HAP-1 (cell line): ENCODE results near the gene MEF2C.

Source experiments
- DNase-seq, 2 experiments: peaks; one replicate each; pipeline ENCODE4 v3.0.0-alpha.2; 2016 to 2020; ENCODE audit warnings: low spot score in 2 of 2
- H3K27me3 ChIP-seq: fragments of 250-450 bp; sonication (Bioruptor Pico); 2 replicates; pipeline ENCODE4 v1.5.1; 2020; ENCODE audit warnings: low read depth, mild to moderate bottlenecking, moderate library complexity
- H3K36me3 ChIP-seq: fragments of 250-450 bp; sonication (Bioruptor Pico); replicated peaks from 2 replicates; pipeline ENCODE4 v1.5.1; 2020; ENCODE audit warnings: mild to moderate bottlenecking
- H3K4me1 ChIP-seq: fragments of 250-450 bp; sonication (Bioruptor Pico); 2 replicates; pipeline ENCODE4 v1.5.1; 2020; ENCODE audit warnings: mild to moderate bottlenecking
- H3K4me3 ChIP-seq: fragments of 250-450 bp; sonication (Bioruptor Pico); 2 replicates; pipeline ENCODE4 v1.5.1; 2020; ENCODE audit warnings: mild to moderate bottlenecking, moderate library complexity
- H3K9me3 ChIP-seq: fragments of 250-450 bp; sonication (Bioruptor Pico); 2 replicates; pipeline ENCODE4 v1.5.1; 2020; ENCODE audit warnings: mild to moderate bottlenecking, moderate library complexity
- in situ Hi-C: fragments of 300-500 bp; cut with MboI; formaldehyde crosslinking; loops from 3 replicates; pipeline ENCODE4 v1.14.3; 2020; ENCODE audit warnings: low sequenced_read_pairs, inconsistent platforms, mixed read lengths

MEF2C gene

DNA sequence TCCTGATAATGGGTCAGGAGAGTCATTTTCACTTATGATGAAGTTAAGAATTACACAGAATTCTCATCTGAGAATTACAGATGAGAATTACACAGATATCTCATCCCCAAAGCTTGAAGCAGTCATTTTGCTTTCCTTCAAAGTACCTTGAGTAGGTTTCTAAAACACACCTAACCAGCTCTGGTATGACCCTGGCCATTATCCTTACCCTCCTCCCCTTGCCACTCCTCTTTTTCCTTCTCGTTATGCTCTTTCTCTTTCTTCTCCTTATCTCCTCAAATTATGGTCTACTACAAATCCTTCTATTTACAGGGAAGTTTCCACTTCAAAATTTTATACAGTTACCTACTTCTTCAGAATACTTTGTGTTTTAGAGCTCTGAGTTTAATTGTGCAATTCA lies 44.5 kb downstream of the MEF2C start:
- in situ Hi-C loops = no loop called here
- peaks cover 10% of the 10 kb centered on the region for H3K4me1 ChIP-seq
- no peak overlapping the region for H3K4me3 ChIP-seq
- DNase-seq = no peak
- no peaks in the 10 kb centered on the region for H3K9me3 ChIP-seq
- no peaks in the 10 kb centered on the region for H3K36me3 ChIP-seq
- no peaks in the 10 kb centered on the region for H3K27me3 ChIP-seq

DNA sequence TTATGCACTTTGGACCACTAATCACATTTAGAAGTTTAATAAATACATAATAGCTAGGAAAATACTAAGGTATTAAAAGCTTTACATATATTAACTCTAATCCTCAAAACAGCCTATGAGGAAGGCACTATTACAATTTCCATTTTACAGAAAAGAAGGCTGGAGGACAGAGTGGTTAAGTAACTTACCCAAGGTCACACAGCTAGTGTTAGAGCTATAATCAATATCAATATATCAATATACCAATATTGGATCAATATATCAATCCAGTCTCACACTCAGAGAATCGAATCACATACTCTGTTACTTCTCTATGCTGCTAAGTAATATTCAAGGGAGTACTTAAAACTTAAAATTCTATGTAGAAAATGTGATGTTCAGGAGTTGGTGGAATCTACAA lies 45.2 kb downstream of the MEF2C start:
- Histone ChIP-seq H3K36me3 (no peaks in the 10 kb centered on the region), H3K4me3 (no peak overlapping the region), H3K27me3 (no peaks in the 10 kb centered on the region), H3K4me1 (peaks cover 10% of the 10 kb centered on the region), H3K9me3 (no peaks in the 10 kb centered on the region)
- in situ Hi-C loops = no loop called here
- no peak for DNase-seq

GRCh38 chr5:88837222-88837621 lies 45.8 kb downstream of the MEF2C start:
- DNase-seq = peak in 1 of 2 experiments; percentile 13
- Histone ChIP-seq H3K9me3 (no peaks in the 10 kb centered on the region), H3K4me1 (peaks cover 10% of the 10 kb centered on the region), H3K4me3 (no peak overlapping the region), H3K27me3 (no peaks in the 10 kb centered on the region), H3K36me3 (no peaks in the 10 kb centered on the region)
- in situ Hi-C loops = no loop called here

DNA sequence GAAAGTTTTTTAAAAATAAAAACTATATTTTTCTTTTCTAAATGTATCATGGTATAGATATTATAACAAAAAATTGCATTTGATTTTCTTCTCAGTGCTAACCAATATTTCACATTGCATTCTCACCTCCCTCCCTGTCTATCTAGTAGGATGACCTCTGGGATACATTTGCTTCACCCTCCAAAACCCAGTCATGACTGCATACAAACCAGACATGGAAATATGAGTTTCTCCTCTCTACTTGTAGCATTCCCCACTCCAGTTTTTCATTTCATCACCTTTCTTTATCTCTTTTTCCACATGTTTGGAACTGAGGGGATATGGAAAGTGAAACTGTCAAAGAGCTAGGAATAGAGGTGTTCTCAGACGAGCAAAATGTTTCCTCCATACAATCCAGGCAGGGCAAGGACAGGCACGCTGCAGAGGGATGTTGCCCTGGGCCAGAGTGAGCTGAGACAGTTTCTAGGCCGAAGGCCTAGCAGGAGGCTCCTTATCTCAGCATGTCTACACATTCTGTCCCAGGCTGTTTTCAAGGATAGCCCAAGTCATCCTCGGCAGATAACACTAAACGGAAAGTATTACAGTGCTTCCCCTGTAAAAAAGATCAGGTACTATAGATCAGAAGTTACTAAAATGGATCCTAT lies 46.7 kb downstream of the MEF2C start:
- no peak for DNase-seq
- in situ Hi-C loops = no loop called here
- Histone ChIP-seq H3K27me3 (no peaks in the 10 kb centered on the region), H3K36me3 (no peaks in the 10 kb centered on the region), H3K9me3 (no peaks in the 10 kb centered on the region), H3K4me3 (no peak overlapping the region), H3K4me1 (peaks cover 10% of the 10 kb centered on the region)

- H3K36me3 ChIP-seq = no peaks in the 10 kb centered on the region
- no peak overlapping the region for H3K4me3 ChIP-seq
- H3K4me1 ChIP-seq = peaks cover 10% of the 10 kb centered on the region
- in situ Hi-C loops = no loop called here
- no peaks in the 10 kb centered on the region for H3K27me3 ChIP-seq
- DNase-seq = no peak
- no peaks in the 10 kb centered on the region for H3K9me3 ChIP-seq
These were observed 48.5 kb downstream of the MEF2C start for GRCh38 chr5:88834499-88834898.

DNA sequence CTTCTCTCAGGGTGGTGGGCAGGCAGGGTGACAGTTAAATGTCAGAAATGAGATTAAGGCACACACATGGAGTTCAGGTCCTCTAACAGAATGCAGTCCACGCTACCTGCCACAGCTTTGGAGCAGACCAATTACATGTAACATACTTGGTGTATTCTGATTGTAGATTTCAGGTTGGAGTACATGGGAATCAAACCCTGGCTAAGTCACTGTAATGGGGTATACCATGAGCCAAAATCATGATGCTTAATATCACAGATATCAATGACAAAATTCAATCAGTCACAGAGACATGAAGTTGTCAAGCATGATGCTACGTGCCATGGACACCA lies 48.9 kb downstream of the MEF2C start:
- Histone ChIP-seq H3K4me3 (no peak overlapping the region), H3K4me1 (peaks cover 10% of the 10 kb centered on the region), H3K36me3 (no peaks in the 10 kb centered on the region), H3K27me3 (no peaks in the 10 kb centered on the region), H3K9me3 (no peaks in the 10 kb centered on the region)
- DNase-seq = no peak
- in situ Hi-C loops = no loop called here

GRCh38 chr5:88833371-88834130 lies 49.4 kb downstream of the MEF2C start:
- Histone ChIP-seq H3K4me3 (no peak overlapping the region), H3K4me1 (peaks cover 10% of the 10 kb centered on the region), H3K9me3 (no peaks in the 10 kb centered on the region), H3K36me3 (no peaks in the 10 kb centered on the region), H3K27me3 (no peaks in the 10 kb centered on the region)
- in situ Hi-C loops = no loop called here
- no peak for DNase-seq

DNA sequence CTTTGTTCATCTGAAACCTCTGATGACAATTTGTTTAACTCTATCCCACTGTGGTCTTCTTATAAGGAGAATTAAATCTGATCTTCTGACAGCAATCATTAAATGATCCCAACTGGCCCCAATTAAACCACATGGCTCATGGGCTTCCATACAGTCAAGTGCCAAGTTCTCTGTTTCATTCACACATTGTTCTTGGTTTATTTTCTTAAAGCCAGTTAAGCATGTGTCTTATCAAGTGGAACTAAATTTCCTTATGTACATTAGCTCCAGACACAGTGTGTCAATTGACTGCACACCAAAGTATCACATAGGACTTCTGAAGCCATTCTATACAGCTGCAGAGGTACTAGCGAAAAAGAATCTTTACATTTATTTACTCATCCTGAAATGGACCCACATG lies 51.2 kb downstream of the MEF2C start:
- Histone ChIP-seq H3K4me1 (peaks cover 8% of the 10 kb centered on the region), H3K9me3 (no peaks in the 10 kb centered on the region), H3K4me3 (no peak overlapping the region), H3K27me3 (no peaks in the 10 kb centered on the region), H3K36me3 (no peaks in the 10 kb centered on the region)
- DNase-seq = no peak
- in situ Hi-C loops = no loop called here

DNA sequence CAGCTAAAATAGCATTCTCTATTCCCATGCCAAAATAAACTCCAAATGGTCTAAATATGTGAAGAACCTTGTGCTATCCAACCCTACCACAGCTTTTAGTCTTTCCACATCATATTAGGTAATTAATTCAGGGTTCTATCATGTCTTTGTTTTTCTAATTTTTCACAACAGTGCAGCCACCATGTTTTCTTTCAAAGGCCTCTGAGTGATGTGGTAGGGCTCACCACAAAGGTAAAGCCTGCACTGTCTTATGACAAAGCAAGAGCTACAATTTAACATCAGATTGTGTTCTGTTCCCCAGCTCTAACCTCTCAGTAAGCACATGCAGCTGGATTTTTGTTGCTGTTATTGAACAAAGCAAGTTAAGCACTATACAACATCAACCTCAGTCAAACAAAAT lies 52.4 kb downstream of the MEF2C start:
- Histone ChIP-seq H3K4me3 (no peak overlapping the region), H3K27me3 (no peaks in the 10 kb centered on the region), H3K9me3 (no peaks in the 10 kb centered on the region), H3K4me1 (peaks cover 21% of the 10 kb centered on the region), H3K36me3 (no peaks in the 10 kb centered on the region)
- no peak for DNase-seq
- in situ Hi-C loops = no loop called here

- peaks cover 28% of the 10 kb centered on the region for H3K4me1 ChIP-seq
- no peak overlapping the region for H3K4me3 ChIP-seq
- no peaks in the 10 kb centered on the region for H3K9me3 ChIP-seq
- in situ Hi-C loops = no loop called here
- no peak for DNase-seq
- no peaks in the 10 kb centered on the region for H3K36me3 ChIP-seq
- H3K27me3 ChIP-seq = no peaks in the 10 kb centered on the region
These were observed 53.2 kb downstream of the MEF2C start for GRCh38 chr5:88829775-88830174.

GRCh38 chr5:88829054-88829453 lies 53.9 kb downstream of the MEF2C start:
- Histone ChIP-seq H3K36me3 (no peaks in the 10 kb centered on the region), H3K4me1 (peaks cover 36% of the 10 kb centered on the region), H3K27me3 (no peaks in the 10 kb centered on the region), H3K4me3 (no peak overlapping the region), H3K9me3 (no peaks in the 10 kb centered on the region)
- in situ Hi-C loops = no loop called here
- DNase-seq = no peak

DNA sequence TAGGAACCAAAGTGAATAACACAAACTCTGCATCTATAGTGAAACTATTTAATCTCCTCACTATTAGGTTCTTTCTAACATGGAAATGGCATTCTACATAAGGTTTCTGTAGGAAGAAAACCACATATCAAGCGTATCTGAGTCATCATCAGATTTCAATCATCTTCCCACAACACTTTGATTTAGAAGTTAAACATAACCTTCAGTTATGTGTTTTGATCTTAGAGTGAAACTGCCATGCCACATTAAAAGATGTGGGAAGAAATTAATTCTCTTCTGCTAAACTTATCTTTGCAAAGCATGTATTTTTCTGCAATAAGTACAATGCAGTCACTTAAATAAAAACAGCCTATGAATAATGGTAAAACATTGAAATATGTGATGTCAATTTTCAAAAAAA lies 55.0 kb downstream of the MEF2C start:
- peaks cover 2% of the 10 kb centered on the region; the same call in 1 of the 2 replicates for H3K36me3 ChIP-seq
- H3K9me3 ChIP-seq = no peaks in the 10 kb centered on the region
- no peak for DNase-seq
- no peaks in the 10 kb centered on the region for H3K27me3 ChIP-seq
- H3K4me3 ChIP-seq = no peak overlapping the region
- in situ Hi-C loops = no loop called here
- peaks cover 45% of the 10 kb centered on the region for H3K4me1 ChIP-seq

DNA sequence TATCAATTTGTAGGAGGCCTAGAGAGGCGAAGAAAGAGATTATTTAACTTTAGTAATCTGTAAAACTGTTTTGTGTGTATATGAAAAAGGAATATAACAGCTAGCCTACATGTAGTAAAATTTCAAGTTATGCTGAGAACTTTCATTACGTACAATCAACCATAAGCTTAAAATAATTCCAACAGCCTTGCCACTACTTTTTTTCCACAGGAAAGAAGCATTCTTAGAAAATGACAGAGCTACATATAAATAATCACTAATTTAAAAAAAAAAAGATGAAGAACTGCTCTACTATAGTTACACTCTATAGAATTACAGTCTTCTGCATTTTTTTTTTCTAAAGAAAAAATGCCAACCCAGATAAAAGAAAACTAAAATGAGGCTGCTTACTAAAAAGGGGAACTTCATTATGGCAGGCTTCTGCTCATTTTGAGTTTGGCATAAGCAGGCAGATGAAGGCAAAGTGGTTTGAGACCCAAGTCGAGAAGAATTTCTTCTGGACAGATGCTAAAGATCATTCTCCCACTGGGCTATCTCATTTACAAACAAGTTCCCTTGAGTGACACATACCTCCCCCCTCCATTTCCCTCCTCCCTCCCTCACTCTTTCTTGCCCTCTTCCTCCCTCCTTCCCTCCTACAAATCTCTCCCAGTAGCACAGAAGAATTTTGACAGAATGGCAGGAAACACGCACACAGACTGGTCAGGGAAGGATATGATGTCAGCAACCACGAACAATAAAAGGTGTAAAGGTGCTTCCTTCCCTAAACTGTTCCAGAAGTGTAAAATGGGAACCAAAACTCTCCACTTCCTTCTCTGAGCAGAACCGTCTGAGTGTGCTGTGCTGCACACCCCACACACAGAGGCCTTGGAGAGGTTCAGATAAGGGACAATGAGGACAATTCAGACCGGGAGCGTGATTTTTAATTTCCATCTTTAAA lies 56.1 kb downstream of the MEF2C start:
- H3K36me3 ChIP-seq = peaks cover 6% of the 10 kb centered on the region
- no peaks in the 10 kb centered on the region for H3K27me3 ChIP-seq
- no peaks in the 10 kb centered on the region for H3K9me3 ChIP-seq
- H3K4me1 ChIP-seq = peaks cover 45% of the 10 kb centered on the region
- in situ Hi-C loops = no loop called here
- no peak overlapping the region for H3K4me3 ChIP-seq
- no peak for DNase-seq
